Stomach smooth muscle (tissue), 2 donors: Measurements from ENCODE around the gene FURIN.
"Not testable (repeated sequence)": the region's sequence is repeated elsewhere in the genome, so short reads cannot be mapped to it uniquely, and the experiment has no call there.

Experiments
- H3K27ac ChIP-seq: one replicate; pipeline ENCODE4 v1.7.0; 2013; ENCODE audit warnings: mild to moderate bottlenecking, low read length, inconsistent platforms
- H3K27me3 ChIP-seq, 2 donors: one replicate each; pipeline ENCODE4 v1.7.0; 2013; ENCODE audit warnings: low read length in 2 of 2; ENCODE audit not compliant: insufficient read depth in 2 of 2, control insufficient read depth in 1 of 2
- H3K36me3 ChIP-seq, 2 donors: one replicate each; pipeline ENCODE4 v1.7.0; 2013; ENCODE audit warnings: low read length in 2 of 2; ENCODE audit not compliant: control insufficient read depth in 2 of 2, insufficient read depth in 2 of 2
- H3K4me1 ChIP-seq: one replicate; pipeline ENCODE4 v1.7.0; 2013; ENCODE audit warnings: low read length; ENCODE audit not compliant: control insufficient read depth, insufficient read depth
- H3K4me3 ChIP-seq, 2 donors: one replicate each; pipeline ENCODE4 v1.7.0; 2013; ENCODE audit warnings: low read length in 2 of 2
- H3K9ac ChIP-seq, 2 donors: one replicate each; pipeline ENCODE4 v1.7.0; 2013; ENCODE audit warnings: low read length in 2 of 2, mild to moderate bottlenecking in 1 of 2
- H3K9me3 ChIP-seq, 2 donors: one replicate each; pipeline ENCODE4 v1.7.0; 2013; ENCODE audit warnings: low read length in 2 of 2; ENCODE audit not compliant: control insufficient read depth in 2 of 2
- donor health status: healthy.
- donor health status: Pancreatic carcinoma.

FURIN gene

GRCh38 chr15:90844696-90845095 lies 23.7 kb upstream of the FURIN start:
- no peak overlapping the region for H3K4me3 ChIP-seq
- H3K36me3 ChIP-seq: no peaks in the 10 kb centered on the region
- no peak overlapping the region for H3K9ac ChIP-seq
- H3K27me3 ChIP-seq: no peaks in the 10 kb centered on the region
- H3K4me1 ChIP-seq: no peaks in the 10 kb centered on the region
- H3K9me3 ChIP-seq: no peaks in the 10 kb centered on the region
- H3K27ac ChIP-seq: no peak overlapping the region

- Histone ChIP-seq H3K4me1 (no peaks in the 10 kb centered on the region), H3K4me3 (no peak overlapping the region), H3K27ac (no peak overlapping the region), H3K9me3 (no peaks in the 10 kb centered on the region), H3K36me3 (no peaks in the 10 kb centered on the region), H3K9ac (no peak overlapping the region), H3K27me3 (peaks cover 0 to 2% of the 10 kb centered on the region in 2 donors)
These were observed 23.0 kb upstream of the FURIN start for GRCh38 chr15:90845201-90845949.

GRCh38 chr15:90849424-90849823 lies 19.0 kb upstream of the FURIN start:
- H3K4me3 ChIP-seq, H3K36me3 ChIP-seq, H3K4me1 ChIP-seq, H3K27ac ChIP-seq, H3K9ac ChIP-seq, H3K9me3 ChIP-seq, H3K27me3 ChIP-seq: not testable (repeated sequence)

- Histone ChIP-seq H3K27ac (no peak overlapping the region), H3K4me3 (no peak overlapping the region), H3K9ac (no peak overlapping the region), H3K36me3 (no peaks in the 10 kb centered on the region), H3K27me3 (peaks cover 0 to 2% of the 10 kb centered on the region in 2 donors), H3K9me3 (no peaks in the 10 kb centered on the region), H3K4me1 (no peaks in the 10 kb centered on the region)
These were observed 17.3 kb upstream of the FURIN start for GRCh38 chr15:90851114-90851513.

- no peak overlapping the region for H3K4me3 ChIP-seq
- H3K27ac ChIP-seq: no peak overlapping the region
- no peaks in the 10 kb centered on the region for H3K9me3 ChIP-seq
- peaks cover 0 to 2% of the 10 kb centered on the region in 2 donors for H3K27me3 ChIP-seq
- no peak overlapping the region for H3K9ac ChIP-seq
- H3K4me1 ChIP-seq: no peaks in the 10 kb centered on the region
- no peaks in the 10 kb centered on the region for H3K36me3 ChIP-seq
These were observed 16.4 kb upstream of the FURIN start for GRCh38 chr15:90851940-90852339.

- Histone ChIP-seq H3K9me3 (no peaks in the 10 kb centered on the region), H3K4me3 (no peak overlapping the region), H3K4me1 (no peaks in the 10 kb centered on the region)
These were observed 13.2 kb upstream of the FURIN start for GRCh38 chr15:90855139-90855538.

GRCh38 chr15:90857337-90857736 lies 11.1 kb upstream of the FURIN start:
- H3K4me1 ChIP-seq: no peaks in the 10 kb centered on the region
- no peaks in the 10 kb centered on the region for H3K36me3 ChIP-seq
- H3K4me3 ChIP-seq: no peak overlapping the region
- H3K9me3 ChIP-seq: no peaks in the 10 kb centered on the region
- H3K27me3 ChIP-seq: no peaks in the 10 kb centered on the region
- no peak overlapping the region for H3K9ac ChIP-seq
- no peak overlapping the region for H3K27ac ChIP-seq

More at GRCh38 chr15:90855139-90855538, 13.2 kb upstream of the FURIN start:
- Histone ChIP-seq H3K27ac (no peak overlapping the region), H3K27me3 (no peaks in the 10 kb centered on the region), H3K9ac (no peak overlapping the region), H3K36me3 (no peaks in the 10 kb centered on the region)

- Histone ChIP-seq H3K4me3 (no peak overlapping the region), H3K27ac (no peak overlapping the region), H3K27me3 (no peaks in the 10 kb centered on the region), H3K4me1 (no peaks in the 10 kb centered on the region), H3K9ac (no peak overlapping the region), H3K36me3 (no peaks in the 10 kb centered on the region), H3K9me3 (no peaks in the 10 kb centered on the region)
These were observed 10.4 kb upstream of the FURIN start for GRCh38 chr15:90857883-90858443.

GRCh38 chr15:90859234-90860131 lies 8.9 kb upstream of the FURIN start:
- Histone ChIP-seq H3K36me3 (no peaks in the 10 kb centered on the region), H3K27me3 (no peaks in the 10 kb centered on the region), H3K4me3 (no peak overlapping the region), H3K27ac (no peak overlapping the region), H3K9me3 (no peaks in the 10 kb centered on the region), H3K9ac (no peak overlapping the region), H3K4me1 (no peaks in the 10 kb centered on the region)

- Histone ChIP-seq H3K9ac (no peak overlapping the region), H3K4me1 (no peaks in the 10 kb centered on the region), H3K27ac (no peak overlapping the region), H3K9me3 (no peaks in the 10 kb centered on the region), H3K4me3 (no peak overlapping the region), H3K36me3 (no peaks in the 10 kb centered on the region), H3K27me3 (no peaks in the 10 kb centered on the region)
These were observed 7.9 kb upstream of the FURIN start for GRCh38 chr15:90860450-90860849.
